Stimulated activated naive CD8-positive, alpha-beta T cell treated with anti-CD3 and anti-CD28 coated beads, Interleukin-15, Interleukin-2, amounts not matched to agents 100 ng/mL and 50 ng/mL, for 24 hours (primary cell): Measurements from ENCODE around the gene NOL4L.
"Not testable (repeated sequence)": the region's sequence is repeated elsewhere in the genome, so short reads cannot be mapped to it uniquely, and the experiment has no call there.

ENCODE experiments used
- H3K27ac Mint-ChIP-seq: one replicate; pipeline ENCODE4 v1.8.0; 2021; ENCODE audit warnings: mild to moderate bottlenecking, mixed read lengths
- H3K27me3 Mint-ChIP-seq: one replicate; pipeline ENCODE4 v1.8.0; 2021; ENCODE audit warnings: mixed read lengths
- H3K36me3 Mint-ChIP-seq: one replicate; pipeline ENCODE4 v1.8.0; 2021; ENCODE audit warnings: low read depth, mixed read lengths
- H3K4me1 Mint-ChIP-seq: one replicate; pipeline ENCODE4 v1.8.0; 2021; ENCODE audit warnings: low read depth, mixed read lengths
- H3K4me3 Mint-ChIP-seq: one replicate; pipeline ENCODE4 v1.8.0; 2021; ENCODE audit warnings: mild to moderate bottlenecking, mixed read lengths
- H3K9me3 Mint-ChIP-seq: one replicate; pipeline ENCODE4 v1.8.0; 2021; ENCODE audit warnings: mixed read lengths

Gene NOL4L

GRCh38 chr20:32592616-32593015, 7.5 kb upstream of the NOL4L start:
- H3K36me3 Mint-ChIP-seq, H3K27me3 Mint-ChIP-seq, H3K4me1 Mint-ChIP-seq: not testable (repeated sequence)

GRCh38 chr20:32592022-32592421, 6.9 kb upstream of the NOL4L start:
- Mint-ChIP-seq H3K36me3 (no peaks in the 10 kb centered on the region), H3K27ac (no peak overlapping the region), H3K4me3 (no peak overlapping the region), H3K27me3 (no peaks in the 10 kb centered on the region), H3K4me1 (peaks cover 6% of the 10 kb centered on the region), H3K9me3 (no peaks in the 10 kb centered on the region)

More at GRCh38 chr20:32592616-32593015, 7.5 kb upstream of the NOL4L start:
- not testable (repeated sequence) for H3K4me3 Mint-ChIP-seq, H3K9me3 Mint-ChIP-seq, H3K27ac Mint-ChIP-seq

GRCh38 chr20:32589769-32590168, 4.6 kb upstream of the NOL4L start:
- no peaks in the 10 kb centered on the region for H3K9me3 Mint-ChIP-seq
- H3K27ac Mint-ChIP-seq: no peak overlapping the region
- H3K4me3 Mint-ChIP-seq: no peak overlapping the region
- peaks cover 14% of the 10 kb centered on the region for H3K4me1 Mint-ChIP-seq
- no peaks in the 10 kb centered on the region for H3K36me3 Mint-ChIP-seq
- H3K27me3 Mint-ChIP-seq: peaks cover 9% of the 10 kb centered on the region

GRCh38 chr20:32589256-32589655, 4.1 kb upstream of the NOL4L start:
- Mint-ChIP-seq H3K9me3 (no peaks in the 10 kb centered on the region), H3K36me3 (no peaks in the 10 kb centered on the region), H3K27me3 (peaks cover 9% of the 10 kb centered on the region), H3K4me1 (peaks cover 14% of the 10 kb centered on the region), H3K27ac (no peak overlapping the region), H3K4me3 (no peak overlapping the region)

GRCh38 chr20:32588040-32588439, 2.9 kb upstream of the NOL4L start:
- Mint-ChIP-seq H3K36me3 (no peaks in the 10 kb centered on the region), H3K27ac (no peak overlapping the region), H3K27me3 (peaks cover 9% of the 10 kb centered on the region), H3K4me3 (no peak overlapping the region), H3K4me1 (peaks cover 14% of the 10 kb centered on the region), H3K9me3 (no peaks in the 10 kb centered on the region)

GRCh38 chr20:32586291-32586690, 1.2 kb upstream of the NOL4L start:
- peak overlapping the region; percentile 67 for H3K4me3 Mint-ChIP-seq
- peak overlapping the region; percentile 1 for H3K27ac Mint-ChIP-seq

GRCh38 chr20:32585586-32586127, 524 bp upstream of the NOL4L start:
- Mint-ChIP-seq H3K4me3 (peak overlapping the region; percentile 67), H3K4me1 (peaks cover 32% of the 10 kb centered on the region), H3K9me3 (no peaks in the 10 kb centered on the region), H3K36me3 (no peaks in the 10 kb centered on the region), H3K27me3 (peaks cover 9% of the 10 kb centered on the region), H3K27ac (peak overlapping the region; percentile 46)

More at GRCh38 chr20:32586291-32586690, 1.2 kb upstream of the NOL4L start:
- Mint-ChIP-seq H3K36me3 (no peaks in the 10 kb centered on the region), H3K9me3 (no peaks in the 10 kb centered on the region), H3K4me1 (peaks cover 26% of the 10 kb centered on the region), H3K27me3 (peaks cover 9% of the 10 kb centered on the region)

- no peak overlapping the region for H3K27ac Mint-ChIP-seq
- H3K27me3 Mint-ChIP-seq: peaks cover 9% of the 10 kb centered on the region
- no peaks in the 10 kb centered on the region for H3K36me3 Mint-ChIP-seq
- H3K4me3 Mint-ChIP-seq: no peak overlapping the region
- no peaks in the 10 kb centered on the region for H3K9me3 Mint-ChIP-seq
- peaks cover 49% of the 10 kb centered on the region for H3K4me1 Mint-ChIP-seq
Observed at GRCh38 chr20:32583581-32584070, 1.5 kb downstream of the NOL4L start.

GRCh38 chr20:32582659-32583580, 2.2 kb downstream of the NOL4L start:
- Mint-ChIP-seq H3K9me3 (no peaks in the 10 kb centered on the region), H3K27me3 (peaks cover 9% of the 10 kb centered on the region), H3K4me3 (peak overlapping the region; percentile 43), H3K4me1 (peaks cover 54% of the 10 kb centered on the region), H3K27ac (no peak overlapping the region), H3K36me3 (no peaks in the 10 kb centered on the region)

GRCh38 chr20:32581839-32582658, 3.1 kb downstream of the NOL4L start:
- Mint-ChIP-seq H3K27ac (peak overlapping the region; percentile 70), H3K9me3 (no peaks in the 10 kb centered on the region), H3K36me3 (no peaks in the 10 kb centered on the region), H3K27me3 (peaks cover 9% of the 10 kb centered on the region), H3K4me3 (peak overlapping the region; percentile 47), H3K4me1 (peaks cover 60% of the 10 kb centered on the region)

GRCh38 chr20:32580970-32581838, 3.9 kb downstream of the NOL4L start:
- no peaks in the 10 kb centered on the region for H3K9me3 Mint-ChIP-seq
- H3K36me3 Mint-ChIP-seq: no peaks in the 10 kb centered on the region
- peak overlapping the region; percentile 47 for H3K4me3 Mint-ChIP-seq
- H3K27me3 Mint-ChIP-seq: peaks cover 2% of the 10 kb centered on the region
- H3K27ac Mint-ChIP-seq: peak overlapping the region; percentile 70
- peaks cover 53% of the 10 kb centered on the region for H3K4me1 Mint-ChIP-seq

- H3K27ac Mint-ChIP-seq: peak overlapping the region; percentile 70
- H3K36me3 Mint-ChIP-seq: no peaks in the 10 kb centered on the region
- H3K4me3 Mint-ChIP-seq: no peak overlapping the region
- no peaks in the 10 kb centered on the region for H3K9me3 Mint-ChIP-seq
- peaks cover 46% of the 10 kb centered on the region for H3K4me1 Mint-ChIP-seq
- H3K27me3 Mint-ChIP-seq: no peaks in the 10 kb centered on the region
Observed at GRCh38 chr20:32580219-32580969, 4.7 kb downstream of the NOL4L start.

GRCh38 chr20:32578840-32579390, 6.2 kb downstream of the NOL4L start:
- H3K4me3 Mint-ChIP-seq: no peak overlapping the region
- H3K9me3 Mint-ChIP-seq: no peaks in the 10 kb centered on the region
- peaks cover 46% of the 10 kb centered on the region for H3K4me1 Mint-ChIP-seq
- no peak overlapping the region for H3K27ac Mint-ChIP-seq
- H3K36me3 Mint-ChIP-seq: no peaks in the 10 kb centered on the region
- H3K27me3 Mint-ChIP-seq: no peaks in the 10 kb centered on the region
